Hepatic stellate cell (primary cell): ENCODE data around the gene RIMBP3C.
A peak's percentile ranks its signal among the peaks of the same experiment; 100 is the strongest.
"Not testable (repeated sequence)": the region's sequence is repeated elsewhere in the genome, so short reads cannot be mapped to it uniquely, and the experiment has no call there.

Experiments
- DNase-seq: peaks from one replicate; pipeline ENCODE4 v3.0.0; 2011; ENCODE audit warnings: low spot score

RIMBP3C gene

DNA sequence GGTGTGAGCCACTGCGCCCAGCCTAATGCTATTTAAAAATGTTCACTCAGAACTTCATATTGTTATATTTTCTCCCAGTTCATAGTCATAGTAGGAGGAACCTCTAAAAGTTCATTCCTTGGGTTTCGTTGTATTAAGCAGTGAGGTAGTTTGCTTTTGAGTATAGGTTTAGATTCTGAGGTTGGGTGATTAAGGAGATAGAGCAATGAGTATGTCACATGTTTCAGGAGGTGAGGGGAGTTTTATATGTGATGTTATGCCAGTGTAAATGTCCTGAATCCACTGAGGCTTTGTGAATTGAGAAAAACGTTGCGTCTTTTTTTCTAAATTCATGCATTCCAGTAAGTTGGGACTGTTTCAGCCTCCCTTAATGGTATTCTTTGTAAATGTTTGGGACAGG lies 20.4 kb upstream of the RIMBP3C start:
- no peak for DNase-seq

DNA sequence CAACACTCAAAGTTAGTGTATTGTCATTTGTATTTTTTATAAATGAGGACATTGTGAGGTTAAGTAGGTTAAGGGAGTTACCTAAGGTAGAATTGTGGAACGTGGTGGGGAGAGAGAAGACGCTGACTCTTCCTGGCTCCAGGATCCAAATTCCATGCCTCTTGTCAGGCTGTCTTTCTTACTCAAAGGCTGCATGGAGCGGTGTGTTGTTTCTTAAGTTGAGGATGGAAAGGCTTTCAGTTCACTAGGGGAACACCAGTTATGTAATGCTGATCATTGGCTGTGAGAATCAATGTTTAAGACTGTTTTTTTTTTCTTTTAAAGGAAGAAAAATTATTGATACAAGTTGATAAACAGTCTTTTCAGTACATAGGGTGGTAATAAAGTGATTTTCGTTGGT lies 19.1 kb upstream of the RIMBP3C start:
- DNase-seq, result no peak

DNA sequence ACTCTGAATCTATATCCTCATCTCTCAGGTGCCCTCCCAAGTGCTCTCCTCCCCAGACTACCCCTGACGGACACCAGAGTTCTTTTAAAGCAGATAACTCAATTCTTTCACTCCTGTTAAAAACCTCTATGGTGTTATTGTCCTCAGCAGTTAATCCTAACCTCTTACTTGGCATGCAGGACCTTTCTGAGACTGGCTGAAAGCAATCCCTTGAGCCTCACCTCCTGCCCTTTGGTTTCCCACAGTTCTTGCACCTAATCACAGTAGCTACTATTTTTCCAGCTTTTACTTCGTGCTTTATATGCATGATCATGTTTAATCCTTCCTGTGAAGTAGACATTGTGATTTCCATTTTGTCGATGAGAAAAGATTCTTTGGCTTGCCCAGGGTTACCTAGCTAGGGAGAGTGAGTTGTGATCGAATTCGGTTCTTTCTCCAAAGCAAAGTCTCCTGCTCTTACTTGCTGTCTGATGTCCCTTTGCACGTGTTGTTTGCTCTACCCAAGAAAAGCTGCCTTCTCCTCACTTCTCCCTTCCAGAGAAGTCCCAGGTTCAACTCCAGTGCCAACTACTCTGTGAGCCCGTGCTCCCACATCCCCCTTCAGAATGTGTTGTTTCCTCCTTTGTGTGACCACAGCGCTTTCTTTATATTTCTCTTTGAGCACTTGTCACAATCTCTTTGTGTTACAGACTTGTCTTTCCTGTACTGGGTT lies 18.4 kb upstream of the RIMBP3C start:
- no peak for DNase-seq

- not testable (repeated sequence) for DNase-seq
These were observed 17.8 kb upstream of the RIMBP3C start for GRCh38 chr22:21569076-21569427.

DNA sequence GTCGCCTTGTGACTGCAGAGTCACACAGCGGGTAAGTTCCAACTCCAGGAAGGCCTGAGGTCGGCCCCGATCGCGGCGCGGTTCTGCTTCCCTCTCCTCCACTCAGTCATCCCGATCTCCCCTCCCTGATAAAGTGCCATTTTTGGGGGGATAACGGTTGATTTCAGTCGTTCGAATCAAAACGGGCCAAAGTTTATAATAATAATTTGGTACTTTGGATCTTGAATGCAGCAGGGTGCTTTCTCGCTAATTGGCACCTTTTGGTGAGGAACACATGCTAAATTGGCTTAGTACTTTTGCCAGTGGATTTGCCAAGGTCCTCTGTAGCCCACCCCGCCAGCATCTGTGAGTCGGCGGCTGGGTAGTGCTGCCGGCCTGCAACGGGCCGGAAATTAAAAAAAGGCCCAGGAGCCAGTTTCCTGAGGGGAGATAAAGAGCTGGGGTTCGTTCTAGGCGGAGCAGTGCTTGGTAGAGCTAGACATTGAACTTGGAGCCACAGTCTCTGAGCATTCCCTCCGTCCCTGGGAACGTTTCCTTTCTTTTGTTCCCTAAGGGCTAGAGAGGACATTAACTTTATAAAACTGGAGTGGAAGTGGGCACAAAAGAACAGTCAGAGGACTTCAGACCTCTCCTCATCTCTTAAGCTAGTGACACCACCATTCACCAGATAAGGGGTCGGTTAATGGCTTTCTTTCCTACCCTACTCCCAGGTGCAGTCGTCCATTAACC lies 17.2 kb upstream of the RIMBP3C start:
- peak; percentile 40 for DNase-seq

DNA sequence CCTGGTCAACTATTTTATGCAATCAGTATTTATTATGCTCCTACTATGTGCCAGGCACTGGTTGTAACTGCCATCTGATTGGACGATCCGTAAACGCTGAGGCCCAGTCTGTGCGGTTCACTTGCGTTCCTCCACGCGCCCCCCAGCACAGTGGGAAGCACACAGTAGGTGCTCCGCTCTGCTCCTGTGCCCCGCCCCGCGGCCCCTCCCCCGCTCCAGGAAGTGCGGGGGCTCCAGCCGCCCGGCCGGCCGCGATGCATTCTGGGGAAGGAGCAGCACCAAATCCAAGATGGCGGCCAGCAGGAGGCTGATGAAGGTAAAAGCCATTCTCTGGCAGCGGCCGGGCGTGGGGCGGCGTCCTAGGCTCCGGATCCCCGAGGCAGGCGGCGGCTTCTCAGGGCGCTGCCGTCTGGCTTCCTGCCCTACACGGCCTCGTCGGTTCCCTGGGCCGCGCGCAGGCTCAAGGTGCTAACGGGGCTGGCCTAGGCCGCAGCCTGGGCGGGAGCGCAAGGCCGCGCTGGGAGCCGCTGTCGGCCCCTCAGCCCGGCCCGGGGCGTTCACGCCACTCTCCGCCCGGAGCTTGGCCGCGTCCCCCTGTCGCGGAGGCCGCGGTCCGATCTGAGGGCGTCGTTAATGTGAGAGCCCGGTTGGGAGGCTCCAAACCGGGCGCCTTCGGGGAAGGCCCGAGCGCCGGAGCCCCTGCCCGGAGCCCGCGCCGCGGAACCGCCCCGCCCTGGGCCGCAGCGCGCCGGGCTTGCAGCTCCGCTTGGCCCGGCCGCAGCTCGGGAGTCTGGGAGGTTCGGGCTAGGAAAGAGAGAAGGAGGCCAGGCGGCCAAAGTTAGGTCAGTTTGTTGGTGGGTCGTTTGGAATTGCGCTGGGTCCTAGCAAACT lies 16.4 kb upstream of the RIMBP3C start, which contains the start of gene UBE2L3:
Gene UBE2L3, plus strand, starts transcription at position 259 of the 891 bp plus-strand sequence. Its CDS starts 31 bp downstream, at position 290.
- peak; percentile 88 for DNase-seq

DNA sequence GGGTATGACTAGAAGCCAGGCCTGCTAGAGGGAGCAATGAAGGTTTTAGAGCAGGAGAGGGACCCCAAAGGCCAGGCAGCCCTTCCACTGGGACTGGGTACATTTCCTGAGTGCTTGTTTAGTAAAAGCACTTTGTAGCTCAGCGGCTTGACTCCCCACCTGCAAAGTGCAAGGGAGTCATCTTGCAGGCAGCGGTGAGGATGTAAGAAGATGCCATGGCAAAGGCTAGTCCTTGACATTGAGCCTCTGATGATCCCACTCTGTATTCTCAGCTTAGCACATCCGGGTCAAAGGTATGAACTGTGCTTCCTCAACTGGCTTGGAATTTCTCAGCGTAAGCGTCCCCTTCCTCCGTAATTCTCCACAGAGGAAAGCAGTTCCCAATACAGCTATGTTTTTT lies 13.2 kb upstream of the RIMBP3C start:
- no peak for DNase-seq

DNA sequence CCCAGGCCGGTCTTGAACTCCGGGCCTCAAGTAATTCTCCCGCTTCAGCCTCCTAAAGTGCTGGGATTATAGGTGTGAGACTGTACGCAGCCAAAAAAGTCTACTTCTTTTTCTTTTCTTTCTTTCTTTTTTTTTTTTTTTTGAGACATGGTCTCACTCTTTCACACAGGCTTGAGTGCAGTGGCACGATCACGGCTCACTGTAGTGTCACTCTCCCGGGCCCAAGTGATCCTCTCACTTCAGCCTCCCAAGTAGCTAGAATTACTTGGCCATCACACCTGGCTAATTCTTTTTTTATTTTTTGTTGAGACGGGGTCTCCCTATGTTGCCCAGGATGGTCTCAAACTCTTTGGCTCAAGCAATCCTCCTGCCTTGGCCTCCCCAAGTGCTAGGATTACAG lies 12.7 kb upstream of the RIMBP3C start:
- DNase-seq, result no peak

DNA sequence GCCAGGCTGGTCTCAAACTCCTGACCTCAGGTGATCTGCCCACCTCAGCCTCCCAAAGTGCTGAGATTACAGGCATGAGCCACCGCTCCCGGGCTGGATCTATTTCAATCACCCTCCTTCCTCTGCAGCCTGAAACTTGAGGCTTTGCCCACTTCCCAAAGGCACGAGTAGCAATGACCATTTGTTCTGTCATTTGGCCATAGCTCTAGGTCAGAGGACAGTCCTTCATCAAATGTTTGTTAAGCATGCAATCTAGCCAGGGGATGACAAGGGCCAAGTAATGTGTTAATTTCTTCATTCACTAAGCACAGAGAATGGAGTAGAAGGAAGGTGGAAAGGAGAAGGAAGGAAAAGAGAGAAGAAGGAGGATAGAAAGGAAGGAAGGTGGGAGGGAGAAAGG lies 9.4 kb upstream of the RIMBP3C start:
- not testable (repeated sequence) for DNase-seq

GRCh38 chr22:21559345-21560125 lies 8.3 kb upstream of the RIMBP3C start:
- DNase-seq, result not testable (repeated sequence)

DNA sequence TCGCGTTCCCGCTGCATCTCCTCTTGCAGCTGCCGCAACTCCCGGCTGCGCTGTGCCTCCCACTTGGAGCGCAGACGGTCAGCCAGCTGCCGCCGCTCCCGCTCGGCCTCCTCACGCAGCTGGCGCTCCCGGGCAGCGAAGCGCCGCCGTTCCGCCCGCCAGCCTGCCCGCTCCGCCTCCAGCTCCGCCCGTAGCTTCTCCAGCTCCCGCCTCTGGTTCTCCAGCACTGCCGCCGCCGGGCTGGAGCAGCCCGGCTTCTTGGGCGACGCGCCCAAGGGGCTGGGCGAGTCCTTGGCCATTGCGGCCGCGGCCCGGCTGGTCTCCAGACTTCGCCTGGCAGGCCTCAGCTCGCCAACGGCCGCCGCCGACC lies 598 bp downstream of the RIMBP3C start:
- not testable (repeated sequence) for DNase-seq

- not testable (repeated sequence) for DNase-seq
These were observed 1.1 kb downstream of the RIMBP3C start for GRCh38 chr22:21550008-21550677.

- not testable (repeated sequence) for DNase-seq
These were observed 1.7 kb downstream of the RIMBP3C start for GRCh38 chr22:21549558-21549957.

GRCh38 chr22:21544432-21545322 lies 6.6 kb downstream of the RIMBP3C start:
- not testable (repeated sequence) for DNase-seq

DNA sequence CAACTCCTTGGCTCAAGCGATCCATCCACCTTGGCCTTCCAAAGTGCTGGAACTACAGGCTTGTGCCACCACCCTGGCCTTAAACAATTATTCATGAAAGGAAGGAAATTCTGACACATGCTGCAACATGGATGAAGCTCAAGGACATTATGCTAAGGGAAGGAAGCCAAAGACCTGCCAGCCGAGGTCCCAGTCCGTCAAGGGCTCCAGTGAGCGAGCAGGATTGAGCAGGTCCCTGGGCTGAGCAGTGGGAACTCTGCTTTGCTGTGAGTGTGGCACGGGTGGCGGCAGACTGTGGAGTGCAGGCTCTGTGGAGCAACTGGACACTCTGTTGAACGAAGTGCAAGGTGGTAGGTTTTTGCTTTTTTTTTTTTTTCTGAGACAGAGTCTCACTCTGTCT lies 11.4 kb downstream of the RIMBP3C start:
- DNase-seq, result not testable (repeated sequence)

GRCh38 chr22:21532863-21533648 lies 18.2 kb downstream of the RIMBP3C start:
- DNase-seq, result not testable (repeated sequence)

DNA sequence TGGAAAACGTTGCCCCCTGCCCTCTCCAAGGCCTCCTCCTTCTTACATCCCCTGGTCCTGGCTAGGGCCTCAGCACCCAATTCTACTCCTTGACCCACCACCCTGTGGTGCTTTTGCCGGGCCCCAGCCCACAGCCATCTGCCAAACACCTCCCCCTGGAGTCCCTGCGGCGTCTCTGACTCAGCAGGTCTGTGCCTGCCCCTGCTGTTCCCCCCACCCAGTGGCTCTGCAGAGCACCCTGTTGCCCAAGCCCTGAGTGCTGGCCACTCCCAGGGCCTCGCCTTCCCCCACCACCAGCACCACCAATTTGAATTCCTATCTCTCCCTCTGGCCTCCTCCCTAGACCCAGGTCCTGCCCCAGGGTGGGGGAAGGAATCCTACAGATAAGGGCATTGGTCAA lies 19.7 kb downstream of the RIMBP3C start:
- not testable (repeated sequence) for DNase-seq

- not testable (repeated sequence) for DNase-seq
These were observed 24.4 kb downstream of the RIMBP3C start for GRCh38 chr22:21526705-21527500.
